DMS114 treated with DMSO at 0.1 percent for 48 hours (cell line): ENCODE results near the gene KMT2D.
A peak's percentile ranks its signal among the peaks of the same experiment; 100 is the strongest.

Source experiments
- DNase-seq: peaks from one replicate; lab custom pipeline; 2025; ENCODE audit not compliant: unreplicated experiment; lab: John Stamatoyannopoulos, UW

KMT2D gene

GRCh38 chr12:49019443-49020324, 40.9 kb downstream of the KMT2D start:
- DNase-seq = peak; percentile 60

- no peak for DNase-seq
Measured at GRCh38 chr12:49019120-49019430, 41.5 kb downstream of the KMT2D start.

DNA sequence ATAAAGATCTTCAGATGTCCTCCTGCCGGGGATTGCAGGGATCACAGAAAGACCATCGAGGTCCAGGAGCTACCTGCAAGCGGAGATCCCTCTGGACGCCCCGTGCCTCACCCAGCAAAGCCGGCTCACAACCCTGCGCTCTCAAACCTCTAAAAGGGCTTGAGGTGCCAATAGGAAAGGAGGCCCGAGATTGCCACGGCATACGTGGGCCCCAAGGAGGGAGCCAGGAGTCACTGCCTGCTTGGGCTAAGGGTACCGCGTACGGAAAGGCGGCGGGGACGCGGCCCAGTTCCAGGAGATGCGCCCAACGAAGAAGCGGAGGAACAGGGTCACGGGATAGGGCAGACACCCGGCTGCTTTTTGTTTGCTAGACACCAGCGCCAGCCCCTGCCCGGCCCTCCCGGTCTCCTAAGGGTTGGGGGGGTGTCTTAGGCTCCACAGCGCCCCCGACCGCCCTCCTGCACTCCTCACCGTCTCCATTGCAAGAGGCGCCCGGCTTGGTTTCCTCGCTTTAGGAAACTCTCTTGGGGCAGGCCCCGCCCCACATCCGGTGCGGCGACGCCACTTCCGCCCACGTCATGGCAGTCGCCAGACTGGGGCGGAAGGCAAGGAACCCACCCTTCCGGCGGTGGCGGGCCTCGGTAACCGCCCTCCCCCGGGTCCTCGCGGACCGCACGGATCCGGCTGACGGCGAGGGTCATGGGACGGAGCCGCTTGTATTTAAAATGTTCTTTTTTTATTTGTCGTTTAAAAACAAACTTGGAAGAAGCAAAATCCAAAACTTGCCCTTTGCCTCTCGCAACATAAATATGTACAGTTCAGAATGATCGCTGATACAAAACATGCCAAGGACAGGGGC, 42.1 kb downstream of the KMT2D start, which contains the start of gene PRKAG1:
Gene PRKAG1, minus strand, starts transcription at position 516 of the 859 bp plus-strand sequence. Its CDS starts 36 bp downstream, at position 480.
- DNase-seq = peak; percentile 92

GRCh38 chr12:49017891-49018260, 42.7 kb downstream of the KMT2D start:
- DNase-seq = no peak

GRCh38 chr12:49015196-49015595, 45.4 kb downstream of the KMT2D start:
- DNase-seq = no peak

DNA sequence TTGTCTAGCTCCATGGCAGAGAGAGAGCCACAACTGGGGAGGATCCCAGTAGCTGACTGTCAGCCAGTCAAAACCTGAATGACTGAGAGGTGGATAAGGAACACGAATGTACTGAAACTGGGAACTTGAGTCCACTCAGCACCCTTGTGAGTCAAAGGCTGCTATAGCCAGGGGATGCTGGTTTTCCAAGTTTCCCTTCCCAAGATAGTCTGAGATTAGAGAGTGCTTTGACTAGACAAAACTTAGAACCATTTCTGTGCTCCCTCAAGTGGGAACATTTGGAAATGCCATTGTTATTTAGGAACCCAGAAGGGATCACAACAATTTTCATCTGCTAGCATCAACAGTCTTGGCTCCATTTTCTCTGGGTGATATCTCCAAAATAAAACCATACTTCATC, 46.0 kb downstream of the KMT2D start:
- no peak for DNase-seq

DNA sequence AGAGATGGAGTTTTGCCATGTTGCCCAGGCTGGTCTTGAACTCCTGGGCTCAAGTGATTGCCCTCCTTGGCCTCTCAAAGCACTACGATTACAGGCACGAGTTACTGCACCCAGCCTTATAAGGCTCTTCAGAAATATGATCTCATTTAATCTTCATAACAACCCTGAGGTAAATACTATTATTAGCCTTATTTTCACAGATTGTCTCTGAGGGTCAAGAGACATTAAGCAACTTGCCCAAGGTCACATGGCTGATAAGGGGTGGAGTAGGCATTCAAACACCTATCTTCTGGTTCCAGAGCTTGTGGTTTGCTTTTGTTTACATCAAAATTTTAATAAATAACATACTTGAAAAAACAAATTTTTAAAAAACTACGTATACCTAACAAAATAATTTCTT, 47.2 kb downstream of the KMT2D start:
- DNase-seq = no peak

DNA sequence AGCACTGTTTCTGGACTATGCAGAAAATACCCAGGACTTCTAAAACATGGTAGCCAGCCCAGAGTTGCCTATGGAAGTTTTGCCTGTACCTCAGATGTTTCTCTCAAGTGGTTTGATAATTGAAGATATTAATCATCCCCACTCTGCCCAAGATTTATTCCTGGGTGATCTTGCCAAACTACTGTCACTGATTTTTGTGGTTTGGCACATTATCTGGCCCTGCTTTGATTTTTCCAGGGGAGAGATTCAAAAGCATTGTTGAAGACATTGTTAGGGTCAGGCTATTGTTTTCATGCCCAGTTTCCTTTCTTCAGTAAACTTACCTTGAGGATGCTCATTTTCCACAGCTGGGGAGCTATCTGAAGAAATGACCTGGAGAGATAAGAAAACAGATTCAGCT, 47.9 kb downstream of the KMT2D start:
- DNase-seq = no peak
